Suprapubic skin (tissue), 4 donors: ENCODE results near the gene DARS1. TPM values are rescaled to one million over a fixed set of nuclear protein-coding genes. Genes with fewer than 3 reads are reported as not detected.

Experiments used
- DNase-seq, 2 donors: peaks; one replicate each; pipeline ENCODE4 v3.0.0-alpha.2; 2019; ENCODE audit warnings: low spot score in 2 of 2
- H3K27ac ChIP-seq: fragments of 200-600 bp; sonication (generic); one replicate; pipeline ENCODE4 v1.5.1; 2019
- H3K27me3 ChIP-seq: fragments of 200-600 bp; sonication (generic); one replicate; pipeline ENCODE4 v1.5.1; 2019
- H3K36me3 ChIP-seq: fragments of 200-600 bp; sonication (generic); one replicate; pipeline ENCODE4 v1.5.1; 2019
- H3K4me1 ChIP-seq: fragments of 200-600 bp; sonication (generic); one replicate; pipeline ENCODE4 v1.5.1; 2019
- H3K4me3 ChIP-seq: fragments of 200-600 bp; sonication (generic); one replicate; pipeline ENCODE4 v1.5.1; 2019; ENCODE audit warnings: mild to moderate bottlenecking
- H3K9me3 ChIP-seq: fragments of 200-600 bp; sonication (generic); one replicate; pipeline ENCODE4 v1.5.1; 2019
- EP300 ChIP-seq: sonication (generic); formaldehyde crosslinking; IDR thresholded peaks from one replicate; pipeline ENCODE4 v1.6.1; 2017; ENCODE audit warnings: antibody characterized with exemption
- POLR2A ChIP-seq, 2 donors: fragments of 450-650 bp; IDR thresholded peaks; one replicate each; pipeline ENCODE4 v1.6.1; 2017; ENCODE audit warnings: antibody characterized with exemption in 2 of 2, mild to moderate bottlenecking in 2 of 2, moderate library complexity in 2 of 2
- POLR2AphosphoS5 ChIP-seq, 3 donors: sonication (generic); formaldehyde crosslinking; IDR thresholded peaks; one replicate each; pipeline ENCODE4 v1.6.1; 2017; ENCODE audit warnings: antibody characterized with exemption in 3 of 3
- WGBS: methylation state at CpG from one replicate; pipeline ENCODE4 v1.1.5; 2018; 5-methylcytosine and 5-hydroxymethylcytosine counted together
- total RNA-seq, 4 donors: library from RNA; depleted of rRNA; stranded (reverse); fragments of >200 nt; gene quantifications; one replicate each; pipeline ENCODE4 v1.1.0, GENCODE V29; 2016
- TF ChIP-seq, protein P1 (sequence below), 2 donors: fragments of 200-600 bp in 1 of 2; fragments of 450-650 bp in 1 of 2; sonication (generic) in 1 of 2; IDR thresholded peaks; one replicate each; pipeline ENCODE4 v1.5.1; 2016 to 2019; ENCODE audit warnings: antibody characterized with exemption in 2 of 2, mild to moderate bottlenecking in 1 of 2, moderate library complexity in 1 of 2

Gene DARS1
- total RNA-seq, 4 donors from 2014 or later, result 63.1 to 82.6 (median 67.4) TPM

DNA sequence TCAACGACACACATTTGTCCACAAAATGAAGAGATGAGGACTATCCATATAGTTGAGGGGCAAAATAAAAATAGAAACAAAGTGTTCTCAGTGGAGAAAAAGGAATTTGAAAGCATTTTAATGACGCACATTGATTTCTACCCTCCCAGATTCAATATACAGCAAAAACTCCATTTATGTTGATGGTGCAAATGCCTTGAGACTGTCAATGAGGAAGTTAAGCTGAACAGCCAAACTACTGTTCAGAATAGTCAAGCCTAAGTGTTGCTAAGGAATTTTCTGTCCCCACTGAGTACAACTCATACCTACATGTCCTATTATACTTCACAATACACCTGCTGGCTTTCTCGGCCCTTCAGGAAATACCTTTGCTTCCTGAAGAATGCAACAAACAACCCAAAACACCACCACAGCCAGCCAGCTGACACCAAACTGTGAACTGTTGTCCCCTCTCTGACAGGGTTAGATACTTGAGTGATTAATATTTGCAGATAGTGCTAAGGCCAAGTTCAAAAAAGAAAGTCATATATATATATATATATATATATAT lies 27.8 kb upstream of the DARS1 start:
- Histone ChIP-seq H3K4me1 (peaks cover 3% of the 10 kb centered on the region), H3K9me3 (no peaks in the 10 kb centered on the region), H3K36me3 (no peaks in the 10 kb centered on the region), H3K4me3 (no peak overlapping the region), H3K27ac (no peak overlapping the region), H3K27me3 (no peaks in the 10 kb centered on the region)
- TF ChIP-seq POLR2A (IDR thresholded peaks at IDR 0.05) (no peak), POLR2AphosphoS5 (IDR thresholded peaks at IDR 0.05) (no peak), EP300 (no peak)
- TF ChIP-seq, protein P1, sequence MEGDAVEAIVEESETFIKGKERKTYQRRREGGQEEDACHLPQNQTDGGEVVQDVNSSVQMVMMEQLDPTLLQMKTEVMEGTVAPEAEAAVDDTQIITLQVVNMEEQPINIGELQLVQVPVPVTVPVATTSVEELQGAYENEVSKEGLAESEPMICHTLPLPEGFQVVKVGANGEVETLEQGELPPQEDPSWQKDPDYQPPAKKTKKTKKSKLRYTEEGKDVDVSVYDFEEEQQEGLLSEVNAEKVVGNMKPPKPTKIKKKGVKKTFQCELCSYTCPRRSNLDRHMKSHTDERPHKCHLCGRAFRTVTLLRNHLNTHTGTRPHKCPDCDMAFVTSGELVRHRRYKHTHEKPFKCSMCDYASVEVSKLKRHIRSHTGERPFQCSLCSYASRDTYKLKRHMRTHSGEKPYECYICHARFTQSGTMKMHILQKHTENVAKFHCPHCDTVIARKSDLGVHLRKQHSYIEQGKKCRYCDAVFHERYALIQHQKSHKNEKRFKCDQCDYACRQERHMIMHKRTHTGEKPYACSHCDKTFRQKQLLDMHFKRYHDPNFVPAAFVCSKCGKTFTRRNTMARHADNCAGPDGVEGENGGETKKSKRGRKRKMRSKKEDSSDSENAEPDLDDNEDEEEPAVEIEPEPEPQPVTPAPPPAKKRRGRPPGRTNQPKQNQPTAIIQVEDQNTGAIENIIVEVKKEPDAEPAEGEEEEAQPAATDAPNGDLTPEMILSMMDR (IDR thresholded peaks at IDR 0.05), result no peak
- WGBS, result 88% methylated on average over 3 of the region's 3 CpGs
- DNase-seq, result no peak

DNA sequence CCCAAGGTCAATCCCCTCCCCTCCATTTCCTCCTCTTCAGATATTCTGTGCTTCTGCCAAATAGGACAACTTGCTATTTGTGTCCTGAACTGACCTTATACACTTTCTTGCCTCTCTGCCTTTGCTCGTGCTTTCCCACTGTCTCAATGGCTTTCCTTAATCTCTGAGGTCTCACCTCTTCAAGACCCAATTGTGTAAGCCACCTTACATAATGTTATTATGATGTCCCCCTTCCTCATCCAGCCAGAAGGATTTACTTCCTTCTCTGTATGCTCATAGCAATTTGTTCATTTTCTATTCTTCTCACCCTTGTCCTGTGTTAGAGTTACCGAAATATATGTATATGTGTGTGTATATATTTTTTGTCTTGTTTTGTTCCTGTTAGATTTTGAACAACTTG lies 26.9 kb upstream of the DARS1 start:
- TF ChIP-seq, protein P1 (IDR thresholded peaks at IDR 0.05), result no peak
- no peak for TF ChIP-seq POLR2AphosphoS5 (IDR thresholded peaks at IDR 0.05)
- TF ChIP-seq EP300, result no peak
- no peak for TF ChIP-seq POLR2A (IDR thresholded peaks at IDR 0.05)
- H3K9me3 ChIP-seq, result no peaks in the 10 kb centered on the region
- no peak overlapping the region for H3K4me3 ChIP-seq
- H3K27me3 ChIP-seq, result no peaks in the 10 kb centered on the region
- no peaks in the 10 kb centered on the region for H3K36me3 ChIP-seq
- no peak for DNase-seq
- 74% methylated on average over 2 of the region's 2 CpGs for WGBS
- no peak overlapping the region for H3K27ac ChIP-seq
- peaks cover 3% of the 10 kb centered on the region for H3K4me1 ChIP-seq

DNA sequence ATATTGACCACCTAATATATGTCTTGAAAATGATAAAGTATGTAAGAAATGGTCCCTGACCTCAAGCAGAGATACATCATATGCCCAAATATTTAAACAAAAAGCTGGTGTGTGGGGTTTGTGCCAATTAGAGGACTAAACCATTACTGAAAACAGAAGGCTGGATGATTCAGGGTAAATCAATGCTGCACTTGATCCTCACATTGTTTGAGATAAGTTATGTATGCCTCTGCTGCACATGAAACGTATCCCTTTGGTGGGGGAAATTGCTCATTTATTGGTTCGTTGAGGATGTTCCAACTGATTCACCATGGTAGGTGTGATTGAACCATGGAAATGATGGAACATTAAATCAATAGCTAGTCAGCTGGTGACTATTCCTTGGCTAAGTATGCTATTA lies 24.7 kb upstream of the DARS1 start:
- TF ChIP-seq, protein P1 (IDR thresholded peaks at IDR 0.05), result no peak
- TF ChIP-seq POLR2A (IDR thresholded peaks at IDR 0.05) (no peak), EP300 (no peak), POLR2AphosphoS5 (IDR thresholded peaks at IDR 0.05) (no peak)
- Histone ChIP-seq H3K27ac (no peak overlapping the region), H3K36me3 (no peaks in the 10 kb centered on the region), H3K4me1 (peaks cover 3% of the 10 kb centered on the region), H3K9me3 (no peaks in the 10 kb centered on the region), H3K4me3 (no peak overlapping the region), H3K27me3 (no peaks in the 10 kb centered on the region)
- no peak for DNase-seq
- 88% methylated on average over 2 of the region's 2 CpGs for WGBS

DNA sequence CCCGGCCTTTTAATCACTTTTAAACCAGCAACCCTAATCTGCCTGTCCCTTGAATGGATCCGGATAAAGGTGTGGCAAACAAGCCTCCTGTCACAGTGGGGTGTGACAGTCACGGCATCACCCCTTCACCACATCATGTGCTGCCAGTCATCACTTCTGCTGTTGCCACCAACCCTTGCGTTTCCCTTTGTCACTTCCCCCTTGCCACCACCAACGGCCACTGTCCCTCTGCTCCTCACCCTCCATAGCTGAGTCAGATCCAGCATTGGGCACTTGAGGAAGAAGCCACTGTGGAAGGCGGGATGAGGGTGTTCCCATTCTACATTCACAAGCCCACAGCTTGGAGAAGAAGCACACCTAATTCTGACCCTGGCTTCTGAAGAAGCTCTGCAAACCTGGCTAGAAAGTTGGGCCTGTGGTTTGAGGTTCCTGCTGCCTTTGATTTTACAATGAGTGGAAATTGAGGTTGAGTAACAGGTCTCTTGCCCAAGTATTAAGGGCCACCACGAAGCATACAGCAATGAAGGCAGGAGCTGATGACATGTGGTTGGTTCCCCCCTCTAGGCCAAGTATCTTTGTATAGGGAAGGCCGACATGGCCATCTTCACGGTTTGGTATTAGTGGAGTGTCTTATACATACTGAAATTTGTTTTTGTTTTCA lies 22.9 kb upstream of the DARS1 start:
- DNase-seq, result no peak
- no peaks in the 10 kb centered on the region for H3K36me3 ChIP-seq
- 88% methylated on average over 9 of the region's 9 CpGs for WGBS
- H3K27me3 ChIP-seq, result no peaks in the 10 kb centered on the region
- H3K27ac ChIP-seq, result no peak overlapping the region
- TF ChIP-seq, protein P1 (IDR thresholded peaks at IDR 0.05), result no peak
- no peak for TF ChIP-seq EP300
- no peak for TF ChIP-seq POLR2A (IDR thresholded peaks at IDR 0.05)
- no peak for TF ChIP-seq POLR2AphosphoS5 (IDR thresholded peaks at IDR 0.05)
- H3K4me1 ChIP-seq, result no peaks in the 10 kb centered on the region
- H3K4me3 ChIP-seq, result no peak overlapping the region
- no peaks in the 10 kb centered on the region for H3K9me3 ChIP-seq

DNA sequence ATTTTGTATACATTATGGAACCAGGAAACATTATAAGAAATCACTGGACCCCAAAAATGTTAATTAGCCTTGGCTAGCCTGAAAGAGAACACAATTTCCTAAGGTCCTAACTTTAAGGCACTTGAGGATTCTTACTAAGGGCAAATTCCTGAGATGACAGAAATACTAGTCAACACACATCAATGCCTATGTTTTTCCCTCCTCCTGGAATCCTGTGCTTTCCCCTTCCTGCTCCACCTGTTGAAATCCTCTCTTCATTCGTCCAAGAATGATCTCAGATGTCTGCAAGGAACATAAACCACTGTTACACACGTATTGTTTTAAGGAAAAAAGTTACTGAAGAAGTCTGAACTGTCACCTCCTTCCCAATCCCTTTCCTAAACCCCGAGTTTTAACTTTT lies 21.2 kb upstream of the DARS1 start:
- 58% methylated on average over 3 of the region's 3 CpGs for WGBS
- no peaks in the 10 kb centered on the region for H3K36me3 ChIP-seq
- no peaks in the 10 kb centered on the region for H3K4me1 ChIP-seq
- H3K9me3 ChIP-seq, result no peaks in the 10 kb centered on the region
- H3K4me3 ChIP-seq, result no peak overlapping the region
- H3K27me3 ChIP-seq, result no peaks in the 10 kb centered on the region
- no peak overlapping the region for H3K27ac ChIP-seq
- no peak for TF ChIP-seq POLR2AphosphoS5 (IDR thresholded peaks at IDR 0.05)
- DNase-seq, result no peak
